HepG2 (cell line): ENCODE results near the gene DENND2D. TPM values are rescaled to one million over a fixed set of nuclear protein-coding genes. Genes with fewer than 3 reads are reported as not detected.
A peak's percentile ranks its signal among the peaks of the same experiment; 100 is the strongest.

Experiments
- CBX5 ChIP-seq: sonication (generic); formaldehyde crosslinking; IDR thresholded peaks from 2 replicates; pipeline ENCODE4 v1.4.0; 2020; ENCODE audit warnings: missing genetic modification reagents, borderline replicate concordance
- CSRNP2 ChIP-seq: sonication (generic); formaldehyde crosslinking; conservative IDR thresholded peaks from 2 replicates; pipeline ENCODE4 v1.8.0; 2022; ENCODE audit warnings: low read depth, missing genetic modification reagents
- CTCF ChIP-seq: sonication (generic); formaldehyde crosslinking; IDR thresholded peaks from 2 replicates; pipeline ENCODE4 v1.5.0; 2020; ENCODE audit warnings: mild to moderate bottlenecking, missing genetic modification reagents, moderate library complexity
- DZIP1 ChIP-seq: sonication (generic); formaldehyde crosslinking; IDR thresholded peaks from 2 replicates; pipeline ENCODE4 v1.5.0; 2020; ENCODE audit warnings: mild to moderate bottlenecking, missing genetic modification reagents
- FIP1L1 ChIP-seq: fragments of 200-400 bp; formaldehyde crosslinking; IDR thresholded peaks from 2 replicates; pipeline ENCODE4 v1.6.1; 2018; ENCODE audit warnings: low read depth, mild to moderate bottlenecking, low read length, moderate library complexity, borderline replicate concordance; ENCODE audit not compliant: insufficient read depth
- HDAC2 ChIP-seq: sonication (generic); formaldehyde crosslinking; IDR thresholded peaks from 2 replicates; pipeline ENCODE4 v1.4.0; 2020; ENCODE audit warnings: missing genetic modification reagents
- KLF16 ChIP-seq, 2 experiments: sonication (generic) in 1 of 2; formaldehyde crosslinking in 1 of 2; IDR thresholded peaks; 2 replicates each; pipeline versions ENCODE4 v1.6.1 to v1.8.0; 2016 to 2023; ENCODE audit warnings: missing genetic modification reagents in 2 of 2, missing compliant biosample characterization in 1 of 2
- MBD4 ChIP-seq: IDR thresholded peaks from 2 replicates; pipeline ENCODE4 v1.6.1; 2012; ENCODE audit warnings: low read length, inconsistent platforms, borderline replicate concordance
- MBNL3 ChIP-seq: fragments of 250-450 bp; sonication (Bioruptor Pico); conservative IDR thresholded peaks from 2 replicates; pipeline ENCODE4 v1.8.0; 2022; ENCODE audit warnings: mild to moderate bottlenecking, inconsistent platforms
- MLX ChIP-seq: IDR thresholded peaks from 2 replicates; pipeline ENCODE4 v1.6.1; 2016
- PLSCR1 ChIP-seq: sonication (generic); formaldehyde crosslinking; IDR thresholded peaks from 2 replicates; pipeline ENCODE4 v1.5.0; 2020; ENCODE audit warnings: missing genetic modification reagents, mild to moderate bottlenecking, borderline replicate concordance
- RBAK ChIP-seq: sonication (generic); formaldehyde crosslinking; IDR thresholded peaks from 2 replicates; pipeline ENCODE4 v1.5.1; 2020; ENCODE audit warnings: mild to moderate bottlenecking, missing genetic modification reagents
- TFDP1 ChIP-seq: IDR thresholded peaks from 2 replicates; pipeline ENCODE4 v1.6.1; 2016; ENCODE audit warnings: missing compliant biosample characterization, missing genetic modification reagents, borderline replicate concordance
- ZMAT3 ChIP-seq: sonication (generic); formaldehyde crosslinking; conservative IDR thresholded peaks from 2 replicates; pipeline ENCODE4 v1.7.0; 2021; ENCODE audit warnings: missing genetic modification reagents
- ZNF232 ChIP-seq: sonication (generic); formaldehyde crosslinking; IDR thresholded peaks from 2 replicates; pipeline ENCODE4 v1.4.0; 2020; ENCODE audit warnings: missing genetic modification reagents, borderline replicate concordance
- ZNF317 ChIP-seq: sonication (generic); formaldehyde crosslinking; IDR thresholded peaks from 2 replicates; pipeline ENCODE4 v1.5.0; 2020; ENCODE audit warnings: mild to moderate bottlenecking, missing genetic modification reagents
- ZNF549 ChIP-seq: sonication (generic); formaldehyde crosslinking; IDR thresholded peaks from 2 replicates; pipeline ENCODE4 v1.5.0; 2020; ENCODE audit warnings: missing genetic modification reagents
- ZNF572 ChIP-seq: sonication (generic); formaldehyde crosslinking; IDR thresholded peaks from 2 replicates; pipeline ENCODE4 v1.5.1; 2020; ENCODE audit warnings: mild to moderate bottlenecking, missing genetic modification reagents
- ZNF672 ChIP-seq: sonication (generic); formaldehyde crosslinking; IDR thresholded peaks from 2 replicates; pipeline ENCODE4 v1.8.1; 2022; ENCODE audit warnings: missing genetic modification reagents
- ZNF674 ChIP-seq: sonication (generic); formaldehyde crosslinking; IDR thresholded peaks from 2 replicates; pipeline ENCODE4 v1.5.0; 2020; ENCODE audit warnings: low read depth, mild to moderate bottlenecking, missing genetic modification reagents
- ZNF775 ChIP-seq: sonication (generic); formaldehyde crosslinking; IDR thresholded peaks from 2 replicates; pipeline ENCODE4 v1.4.0; 2020; ENCODE audit warnings: missing genetic modification reagents, mild to moderate bottlenecking, moderate library complexity, borderline replicate concordance
- polyA plus RNA-seq, 8 experiments: library from polyadenylated mRNA; depleted of rRNA in 3 of 8; stranded (reverse) in 7 of 8; unstranded in 1 of 8; fragments of >200 nt; fragmentation: Illumina TruSeq in 4 of 8; extraction: Trizol in 4 of 8; gene quantifications; 2 replicates each; pipeline versions ENCODE4 v1.2.1 to v1.2.3, GENCODE V29; 2011 to 2016; ENCODE audit warnings: low read depth in 4 of 8, missing spikeins in 1 of 8, mixed read lengths in 1 of 8; ENCODE audit not compliant: insufficient read depth in 1 of 8
- total RNA-seq, 5 experiments: library from RNA; depleted of rRNA; stranded (reverse); fragments of >200 nt; fragmentation: Illumina TruSeq; extraction: Trizol; gene quantifications; 2 replicates each; pipeline ENCODE4 v1.2.3, GENCODE V29; 2016; ENCODE audit warnings: low read depth in 1 of 5

DENND2D gene
- total and polyA plus RNA-seq, 2 of the 13 experiments (the other 11 are each of a cell fraction or from before 2014, with no cell fraction given), result 0.04 TPM; not detected in 1

- TF ChIP-seq ZNF549 (CRISPR knock-in tag) (no peak), ZNF232 (CRISPR knock-in tag) (no peak), MLX (CRISPR knock-in tag) (no peak), RBAK (CRISPR knock-in tag) (no peak), MBNL3 (CRISPR knock-in tag) (no peak), CTCF (peak; percentile 97), TFDP1 (CRISPR knock-in tag) (0 out of 2 replicates have a peak, but pooled peaks have one; percentile 6), FIP1L1 (no peak), ZNF672 (CRISPR knock-in tag) (no peak), HDAC2 (CRISPR knock-in tag) (no peak), ZNF674 (no peak), ZNF572 (CRISPR knock-in tag) (no peak), PLSCR1 (CRISPR knock-in tag) (no peak), CBX5 (CRISPR knock-in tag) (0 out of 2 replicates have a peak, but pooled peaks have one; percentile 25), KLF16 (CRISPR knock-in tag; IDR thresholded peaks at IDR 0.05) (no peak), ZMAT3 (CRISPR knock-in tag) (no peak), ZNF775 (CRISPR knock-in tag) (no peak), CSRNP2 (no peak), ZNF317 (no peak), MBD4 (no peak), DZIP1 (CRISPR knock-in tag) (no peak)
These were observed 22.1 kb upstream of the DENND2D start (continued) for GRCh38 chr1:111222308-111223125.
